ENCODE measurements around the gene SCN4B. TPM values are rescaled to one million over a fixed set of nuclear protein-coding genes. Genes with fewer than 3 reads are reported as not detected.

SCN4B gene
- total and polyA plus RNA-seq, 10 of the 15 experiments (the other 5 are each of a cell fraction or from before 2014, with no cell fraction given) = 0.01 to 0.49 (median 0.04) TPM; not detected in 5

DNA sequence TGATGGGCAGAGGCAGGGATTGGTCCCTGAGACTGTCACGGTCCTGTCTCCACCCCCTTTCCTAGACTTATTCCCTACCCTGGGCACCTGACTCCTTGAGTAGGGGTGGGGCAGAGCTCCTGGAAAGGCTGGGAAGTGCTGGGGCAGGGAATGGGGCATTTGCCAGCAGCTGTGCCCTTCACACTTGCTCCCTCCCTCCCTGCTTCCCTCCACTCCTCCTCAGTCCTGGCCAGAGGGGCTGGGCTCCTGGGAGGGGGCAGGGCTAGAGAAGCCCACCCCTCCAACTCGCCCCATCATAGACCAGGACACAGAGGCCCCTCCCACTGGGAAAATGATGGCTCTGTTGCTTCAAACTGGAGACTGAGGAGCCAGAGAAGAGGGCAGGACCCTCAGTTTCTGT lies 12.3 kb upstream of the SCN4B start:
- no TSS peak for BruUV-seq (replicated peaks)
- no peaks in the 10 kb centered on the region for H3K9me3 ChIP-seq (replicated peaks; ENCODE audit: control insufficient read depth, insufficient read depth, low read length)
- POLR2A ChIA-PET = no interaction called here
- H3K79me2 ChIP-seq (ENCODE audit: control insufficient read depth, insufficient read depth, low read length) = no peaks in the 10 kb centered on the region
- H3K9ac ChIP-seq (ENCODE audit: control insufficient read depth, insufficient read depth, low read length) = no peak overlapping the region
- in situ Hi-C loops (cut with MboI) = no loop called here
- DNase-seq (ENCODE audit: low read depth, low spot score) (no peak), FAIRE-seq (no peak), ATAC-seq (no peak)
- H2AFZ ChIP-seq (ENCODE audit: control insufficient read depth, low read depth, low read length) = no peak overlapping the region
- H3K36me3 ChIP-seq (ENCODE audit: control insufficient read depth in 2 of 2, insufficient read depth in 2 of 2, low read length in 1 of 2) = no peaks in the 10 kb centered on the region
- H3K27me3 ChIP-seq (replicated peaks in 1 of 2; ENCODE audit: control insufficient read depth in 2 of 2, insufficient read depth in 2 of 2, low read length in 1 of 2) = peaks cover 1 to 3% of the 10 kb centered on the region in 2 experiments; a peak in 3 of 4 replicates
- intact Hi-C loops (cut with micrococcal nuclease; ENCODE audit: unreplicated experiment) = no loop called here
- CTCF ChIA-PET = no interaction called here
- TF ChIP-seq KDM1A (IDR thresholded peaks at IDR 0.05; ENCODE audit: borderline replicate concordance) = no peak
- no peak for TF ChIP-seq ZBTB40 (IDR thresholded peaks at IDR 0.05; ENCODE audit: borderline replicate concordance)
- TF ChIP-seq ASH2L (IDR thresholded peaks at IDR 0.05; ENCODE audit: borderline replicate concordance, low read depth) = no peak
- no peak for TF ChIP-seq BCL11A (IDR thresholded peaks at IDR 0.05; ENCODE audit: low read depth, low read length)
- no peak for TF ChIP-seq PRDM15 (CRISPR knock-in tag; IDR thresholded peaks at IDR 0.05)
- TF ChIP-seq, protein P1, sequence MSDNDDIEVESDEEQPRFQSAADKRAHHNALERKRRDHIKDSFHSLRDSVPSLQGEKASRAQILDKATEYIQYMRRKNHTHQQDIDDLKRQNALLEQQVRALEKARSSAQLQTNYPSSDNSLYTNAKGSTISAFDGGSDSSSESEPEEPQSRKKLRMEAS (IDR thresholded peaks at IDR 0.05; ENCODE audit: low read depth, low read length) = no peak
- RAD21 ChIA-PET (ENCODE audit: unreplicated experiment) = no interaction called here
- 0% methylated on average over 2 of the region's 2 CpGs for WGBS (ENCODE audit: insufficient coverage, insufficient replicate concordance, low lambda C conversion rate, missing lambda C conversion rate)
- H4K20me1 ChIP-seq (ENCODE audit: control insufficient read depth, insufficient read depth) = no peaks in the 10 kb centered on the region
- H3K4me1 ChIP-seq (ENCODE audit: control insufficient read depth, insufficient read depth, low read length) = no peaks in the 10 kb centered on the region
- no peak overlapping the region for H3K4me3 ChIP-seq
- no peak overlapping the region for H3K4me2 ChIP-seq (ENCODE audit: control insufficient read depth, insufficient read depth)
- no peak overlapping the region for H3K27ac ChIP-seq (ENCODE audit: control insufficient read depth, insufficient read depth)
- SMC1A ChIA-PET (ENCODE audit: uncharacterized antibody, unreplicated experiment) = no interaction called here

All from GM12878 (cell line).